Measurements from ENCODE around the gene NOS1. TPM values are rescaled to one million over a fixed set of nuclear protein-coding genes. Genes with fewer than 3 reads are reported as not detected.

Gene NOS1
- total and polyA plus RNA-seq, 2 of the 8 experiments (the other 6 are each of a cell fraction or from before 2014, with no cell fraction given), result 1.5 to 2.0 TPM

DNA sequence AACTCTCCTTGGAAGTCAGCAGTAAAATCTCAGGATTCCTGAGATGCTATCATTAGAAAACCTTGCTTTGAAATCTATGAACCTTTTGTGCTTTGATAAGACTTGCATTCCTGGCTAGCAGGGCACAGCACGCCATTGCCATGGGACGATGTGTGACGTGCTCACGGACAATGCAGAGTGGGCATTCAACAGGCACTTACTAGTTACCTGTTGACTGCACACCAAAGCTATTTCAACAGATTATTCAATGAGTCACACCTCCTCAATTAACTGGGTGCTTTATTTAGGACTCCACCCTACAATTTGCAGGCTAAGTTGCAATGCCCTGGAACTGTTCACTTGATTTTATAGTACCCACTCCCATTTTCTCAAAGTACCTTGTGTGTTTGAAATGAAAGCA is 11.3 kb downstream of the NOS1 start:
- no peak for FAIRE-seq
- Histone ChIP-seq H3K79me1 (ENCODE audit: low read depth, low read length) (no peaks in the 10 kb centered on the region), H4K20me1 (replicated peaks in 1 of 2; ENCODE audit: control insufficient read depth in 1 of 2, insufficient read depth in 2 of 2, low read length in 2 of 2) (no peaks in the 10 kb centered on the region), H3K14ac (ENCODE audit: insufficient read length) (no peak overlapping the region), H2AFZ (ENCODE audit: low read length) (no peak overlapping the region), H3K79me2 (ENCODE audit: control insufficient read depth in 1 of 2, insufficient read depth in 2 of 2, low read length in 2 of 2) (no peaks in the 10 kb centered on the region), H3K27ac (ENCODE audit: low read depth, low read length) (no peak overlapping the region), H3K4me3 (ENCODE audit: extremely low read depth in 1 of 4, insufficient read depth in 2 of 4, low read depth in 3 of 4, low read length in 4 of 4) (no peak overlapping the region), H3K9me3 (ENCODE audit: insufficient read depth in 2 of 2, low read depth in 1 of 2, low read length in 1 of 2) (no peaks in the 10 kb centered on the region), H2BK12ac (ENCODE audit: low read depth, low read length) (no peak overlapping the region), H3K9ac (replicated peaks in 1 of 4; ENCODE audit: extremely low read depth in 1 of 4, low read depth in 3 of 4, low read length in 3 of 4) (no peak overlapping the region; a peak in 1 of 7 replicates), H3K4me2 (ENCODE audit: insufficient read depth in 1 of 2, low read depth in 2 of 2, low read length in 2 of 2) (no peak overlapping the region), H2BK20ac (ENCODE audit: low read length) (no peak overlapping the region), H4K5ac (ENCODE audit: insufficient read length, low read depth, low read length) (no peak overlapping the region), H4K8ac (ENCODE audit: extremely low read depth, insufficient read depth, low read length) (no peak overlapping the region), H3K56ac (replicated peaks; ENCODE audit: insufficient read length, low read depth, low read length) (no peak overlapping the region), H2BK5ac (ENCODE audit: low read depth, low read length) (no peak overlapping the region), H3K4me1 (replicated peaks in 1 of 4; ENCODE audit: control insufficient read depth in 3 of 4, insufficient read depth in 4 of 4, low read length in 3 of 4) (peaks cover 0 to 4% (median 1%) of the 10 kb centered on the region in 4 experiments; a peak in 2 of 7 replicates), H3K23me2 (ENCODE audit: low read depth, low read length) (peaks cover 5% of the 10 kb centered on the region), H2AK5ac (ENCODE audit: low read depth, low read length) (no peak overlapping the region), H4K91ac (replicated peaks; ENCODE audit: insufficient read length, low read length) (no peak overlapping the region), H2BK15ac (ENCODE audit: low read length) (no peak overlapping the region), H3K36me3 (ENCODE audit: control insufficient read depth in 2 of 4, insufficient read depth in 4 of 4, low read length in 3 of 4) (no peaks in the 10 kb centered on the region), H3K27me3 (replicated peaks in 1 of 4; ENCODE audit: control insufficient read depth in 3 of 4, extremely low read depth in 1 of 4, insufficient read depth in 3 of 4, low read length in 3 of 4) (no peaks in the 10 kb centered on the region; a peak in 1 of 7 replicates), H3K18ac (ENCODE audit: extremely low read depth, low read length) (no peak overlapping the region), H2BK120ac (replicated peaks; ENCODE audit: low read depth, low read length) (no peak overlapping the region), H3K23ac (ENCODE audit: insufficient read length) (no peak overlapping the region), H3K4ac (replicated peaks; ENCODE audit: insufficient read length, low read depth, low read length) (no peak overlapping the region)
- WGBS, 2 experiments (ENCODE audit: extremely low coverage in 1 of 2, insufficient coverage in 1 of 2, insufficient read length in 1 of 2, insufficient replicate concordance in 2 of 2, low coverage in 1 of 2, low lambda C conversion rate in 2 of 2, missing lambda C conversion rate in 1 of 2), result 90% methylated on average over 4 of the region's 4 CpGs; no CpG with 5 or more reads in 1 of the 2 experiments
- CTCF ChIA-PET (ENCODE audit: partially characterized antibody), result interaction anchor here (0.8 to 0.9 kb wide), 2 partner anchors 93 to 142 kb away, joined by 3 to 4 read pairs; no protein-coding TSS in a partner anchor
- no peak for TF ChIP-seq SP2 (IDR thresholded peaks at IDR 0.05; ENCODE audit: low read length)
- no peak for TF ChIP-seq EGR1 (IDR thresholded peaks at IDR 0.05; ENCODE audit: borderline replicate concordance, low read depth, low read length)
- no peak for TF ChIP-seq POLR2AphosphoS5 (IDR thresholded peaks at IDR 0.05; ENCODE audit: low read depth, low read length)
- no peak for TF ChIP-seq CTBP2 (IDR thresholded peaks at IDR 0.05; ENCODE audit: borderline replicate concordance, insufficient read depth, insufficient read length, low read length)
- TF ChIP-seq SAP30 (IDR thresholded peaks at IDR 0.05; ENCODE audit: insufficient read depth, insufficient replicate concordance, low read length), result no peak
- no peak for TF ChIP-seq EZH2 (IDR thresholded peaks at IDR 0.05; ENCODE audit: low read depth, low read length, severe bottlenecking)
- no peak for TF ChIP-seq TAF7 (optimal IDR thresholded peaks at IDR 0.05; ENCODE audit: borderline replicate concordance, low read depth, low read length)
- no peak for TF ChIP-seq SP1 (IDR thresholded peaks at IDR 0.05; ENCODE audit: low read depth, low read length)
- no peak for TF ChIP-seq RAD21 (IDR thresholded peaks at IDR 0.05 in 1 of 2, conservative IDR thresholded peaks at IDR 0.05 in 1 of 2; ENCODE audit: low read depth in 2 of 2, low read length in 2 of 2)
- DNase-seq (ENCODE audit: low read depth in 1 of 2, low spot score in 2 of 2), result no peak
- POLR2A ChIA-PET (ENCODE audit: partially characterized antibody), result no interaction called here

Data from H1 (cell line).